ENCODE results near the gene LAMA1. TPM values are rescaled to one million over a fixed set of nuclear protein-coding genes. Genes with fewer than 3 reads are reported as not detected.

LAMA1 gene
- total RNA-seq, 1 donor: 20.7 TPM

DNA sequence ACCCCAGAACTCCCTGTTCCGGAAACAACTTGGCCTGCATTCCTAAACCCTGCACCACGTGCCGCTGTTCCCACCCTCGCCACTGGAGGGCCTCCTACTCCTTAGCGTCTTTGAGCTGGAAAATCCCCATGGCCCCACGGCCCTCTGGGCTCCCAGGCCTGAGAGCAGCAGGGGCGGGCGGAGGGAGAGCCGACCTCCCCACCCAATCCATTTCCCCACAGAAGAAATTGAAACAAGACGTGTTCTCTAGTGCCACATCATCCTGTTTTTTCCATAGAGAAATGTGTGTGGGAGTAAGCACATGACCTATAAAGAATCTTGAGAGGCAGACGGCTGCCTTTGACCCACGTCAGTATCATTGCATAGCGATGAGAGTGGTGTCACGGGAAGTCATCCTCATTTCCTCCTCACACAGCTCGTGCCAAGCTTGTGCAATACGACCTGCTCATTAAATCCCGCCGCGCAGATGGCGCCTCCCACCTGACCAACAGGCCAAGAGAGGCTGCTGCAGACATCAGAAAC, 79.2 kb downstream of the LAMA1 start:
- DNase-seq (ENCODE audit: low read depth): peak; percentile 98
- TF ChIP-seq, protein P1, sequence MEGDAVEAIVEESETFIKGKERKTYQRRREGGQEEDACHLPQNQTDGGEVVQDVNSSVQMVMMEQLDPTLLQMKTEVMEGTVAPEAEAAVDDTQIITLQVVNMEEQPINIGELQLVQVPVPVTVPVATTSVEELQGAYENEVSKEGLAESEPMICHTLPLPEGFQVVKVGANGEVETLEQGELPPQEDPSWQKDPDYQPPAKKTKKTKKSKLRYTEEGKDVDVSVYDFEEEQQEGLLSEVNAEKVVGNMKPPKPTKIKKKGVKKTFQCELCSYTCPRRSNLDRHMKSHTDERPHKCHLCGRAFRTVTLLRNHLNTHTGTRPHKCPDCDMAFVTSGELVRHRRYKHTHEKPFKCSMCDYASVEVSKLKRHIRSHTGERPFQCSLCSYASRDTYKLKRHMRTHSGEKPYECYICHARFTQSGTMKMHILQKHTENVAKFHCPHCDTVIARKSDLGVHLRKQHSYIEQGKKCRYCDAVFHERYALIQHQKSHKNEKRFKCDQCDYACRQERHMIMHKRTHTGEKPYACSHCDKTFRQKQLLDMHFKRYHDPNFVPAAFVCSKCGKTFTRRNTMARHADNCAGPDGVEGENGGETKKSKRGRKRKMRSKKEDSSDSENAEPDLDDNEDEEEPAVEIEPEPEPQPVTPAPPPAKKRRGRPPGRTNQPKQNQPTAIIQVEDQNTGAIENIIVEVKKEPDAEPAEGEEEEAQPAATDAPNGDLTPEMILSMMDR (IDR thresholded peaks at IDR 0.05; ENCODE audit: insufficient read depth, low read depth, low read length): peak; percentile 69
- H3K4me3 ChIP-seq (ENCODE audit: low read depth, low read length): peak overlapping the region; percentile 3

DNA sequence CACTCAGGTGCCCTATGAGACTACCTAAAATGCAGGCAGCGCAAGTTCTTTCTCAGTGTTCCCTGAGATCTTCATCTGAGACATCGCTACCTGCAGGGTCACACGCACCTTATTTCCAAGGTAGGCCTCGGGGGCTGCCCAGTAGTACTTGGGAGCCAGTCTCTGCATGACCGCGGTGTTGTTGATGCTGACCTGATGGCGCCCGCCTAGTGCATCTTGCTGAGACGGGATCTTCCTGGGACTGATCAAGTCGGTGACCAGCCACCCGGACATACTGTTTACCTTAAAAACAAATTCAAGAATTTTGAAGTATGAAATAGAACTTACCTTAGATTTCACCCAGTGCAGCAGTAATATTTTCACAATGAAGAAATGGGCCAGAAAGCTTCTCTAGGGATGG, 80.1 kb downstream of the LAMA1 start:
- DNase-seq (ENCODE audit: low read depth): no peak
- TF ChIP-seq, protein P1 (IDR thresholded peaks at IDR 0.05; ENCODE audit: insufficient read depth, low read depth, low read length): no peak
- no peak overlapping the region for H3K4me3 ChIP-seq (ENCODE audit: low read depth, low read length)

DNA sequence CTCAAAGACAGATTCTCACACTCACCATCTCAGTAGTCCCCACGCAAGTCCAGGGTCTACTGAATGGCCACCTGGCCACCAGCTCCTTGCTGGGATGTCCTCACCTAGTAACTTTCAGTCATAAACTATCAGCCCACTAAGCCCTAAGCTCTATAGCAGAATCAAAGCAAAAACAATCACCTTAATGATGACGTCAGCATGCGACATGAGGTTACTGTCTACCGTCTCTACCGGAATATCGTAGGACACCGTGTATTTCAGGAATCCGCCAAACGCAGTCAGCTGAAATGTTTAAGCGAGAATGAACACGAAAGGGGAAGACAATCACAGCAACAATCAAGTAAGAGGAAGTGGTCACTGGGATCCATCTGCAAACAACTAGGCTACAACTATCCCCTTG, 81.8 kb downstream of the LAMA1 start:
- no peak overlapping the region for H3K4me3 ChIP-seq (ENCODE audit: low read depth, low read length)
- DNase-seq (ENCODE audit: low read depth): no peak
- TF ChIP-seq, protein P1 (IDR thresholded peaks at IDR 0.05; ENCODE audit: insufficient read depth, low read depth, low read length): no peak

DNA sequence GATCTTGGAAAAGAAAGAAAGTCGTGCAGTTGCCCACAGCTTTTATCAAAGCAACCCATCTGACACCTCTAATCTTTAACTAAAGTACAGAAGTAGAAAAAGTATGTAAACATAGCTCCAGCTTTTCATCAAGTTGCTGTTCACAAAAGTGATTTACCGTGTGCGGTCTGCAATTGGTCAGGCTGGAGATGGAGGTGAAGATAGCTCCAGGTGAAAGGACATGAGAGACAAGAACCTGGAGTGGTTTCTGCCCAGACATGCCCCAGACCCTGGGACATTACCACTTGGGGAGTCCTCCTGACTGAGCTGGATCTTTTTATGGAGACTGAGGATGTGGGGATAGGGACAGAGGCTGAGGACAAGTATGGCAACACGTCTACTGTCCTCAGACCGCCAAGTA, 82.7 kb downstream of the LAMA1 start:
- TF ChIP-seq, protein P1 (IDR thresholded peaks at IDR 0.05; ENCODE audit: insufficient read depth, low read depth, low read length): no peak
- DNase-seq (ENCODE audit: low read depth): no peak
- H3K4me3 ChIP-seq (ENCODE audit: low read depth, low read length): no peak overlapping the region

DNA sequence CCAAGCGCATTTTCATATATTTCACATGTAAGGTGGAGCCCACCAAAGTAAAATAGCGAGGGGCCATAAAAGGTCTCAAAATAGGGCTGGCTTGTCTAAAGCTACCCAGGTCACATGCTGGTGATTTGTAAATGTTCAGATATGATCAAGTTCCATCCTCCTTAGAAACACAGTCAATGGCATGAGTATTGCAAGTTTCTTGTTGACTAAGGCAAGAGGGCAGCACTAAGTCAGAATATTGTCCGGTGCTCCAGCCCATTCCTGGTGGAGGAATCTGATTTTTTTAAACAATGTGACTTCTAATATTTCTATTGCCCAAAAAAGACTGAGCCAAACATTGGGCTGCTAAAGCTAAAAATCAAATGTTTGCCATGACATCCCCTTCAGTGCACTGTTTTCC, 85.1 kb downstream of the LAMA1 start:
- H3K4me3 ChIP-seq (ENCODE audit: low read depth, low read length): no peak overlapping the region
- no peak for DNase-seq (ENCODE audit: low read depth)
- TF ChIP-seq, protein P1 (IDR thresholded peaks at IDR 0.05; ENCODE audit: insufficient read depth, low read depth, low read length): no peak

DNA sequence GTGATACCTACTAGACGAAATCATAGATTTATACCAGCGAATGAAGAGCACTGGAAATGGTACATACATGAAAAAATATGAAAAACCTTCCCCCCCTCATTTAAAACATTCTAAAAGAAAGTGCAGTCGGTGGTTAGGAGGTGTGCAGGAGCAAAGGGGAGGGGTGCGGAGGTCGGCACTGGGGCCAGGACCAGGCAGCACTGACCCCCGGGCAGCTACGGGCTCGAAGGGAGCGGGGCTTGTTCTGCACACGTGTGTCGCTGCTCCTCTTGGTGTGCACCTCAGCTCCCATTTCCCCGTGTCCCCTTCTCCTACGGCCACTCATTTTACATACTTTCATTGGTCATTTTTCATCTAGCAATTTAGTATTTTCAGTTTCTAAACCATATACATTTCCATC, 89.0 kb downstream of the LAMA1 start:
- H3K4me3 ChIP-seq (ENCODE audit: low read depth, low read length): no peak overlapping the region
- TF ChIP-seq, protein P1 (IDR thresholded peaks at IDR 0.05; ENCODE audit: insufficient read depth, low read depth, low read length): no peak
- DNase-seq (ENCODE audit: low read depth): no peak

DNA sequence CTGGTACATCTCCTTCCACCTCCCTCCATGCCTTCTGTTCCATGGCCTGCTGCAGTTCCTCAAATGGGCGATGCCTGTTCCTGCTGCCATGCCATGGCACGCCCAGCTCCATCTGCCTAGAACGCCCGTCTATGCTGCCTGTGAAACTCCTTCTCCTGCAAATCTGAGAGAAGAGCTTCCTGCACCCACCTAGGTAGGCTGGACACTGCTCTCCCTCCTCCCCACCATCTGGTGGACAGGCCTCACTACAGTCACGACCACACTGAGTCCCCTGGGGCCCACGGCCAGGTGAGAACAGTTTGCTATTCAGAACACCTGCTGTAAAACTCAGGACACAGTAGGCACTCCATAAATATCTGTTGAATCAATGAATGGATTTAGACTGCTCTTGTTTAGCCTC, 92.4 kb downstream of the LAMA1 start:
- no peak overlapping the region for H3K4me3 ChIP-seq (ENCODE audit: low read depth, low read length)
- DNase-seq (ENCODE audit: low read depth): no peak
- TF ChIP-seq, protein P1 (IDR thresholded peaks at IDR 0.05; ENCODE audit: insufficient read depth, low read depth, low read length): no peak

All from fibroblast of villous mesenchyme (primary cell).